GM12878 (cell line): Measurements from ENCODE around the gene WNT7A.

ENCODE experiments used
- EZH2 ChIP-seq: IDR thresholded peaks from 2 replicates; pipeline ENCODE4 v1.6.1; 2012; ENCODE audit warnings: low read depth, mild to moderate bottlenecking, control low read depth, inconsistent platforms, low read length, borderline replicate concordance; ENCODE audit not compliant: control insufficient read depth
- FOS ChIP-seq: IDR thresholded peaks from 3 replicates; pipeline ENCODE4 v1.6.1; 2011; ENCODE audit warnings: borderline replicate concordance; ENCODE audit not compliant: insufficient read length; ENCODE audit errors: extremely low read depth
- HDGF ChIP-seq: fragments of 450-650 bp; IDR thresholded peaks from 2 replicates; pipeline ENCODE4 v1.6.1; 2016; ENCODE audit warnings: antibody characterized with exemption
- POLR2A ChIP-seq: IDR thresholded peaks from 2 replicates; pipeline ENCODE4 v1.6.1; 2011; ENCODE audit warnings: low read depth, mild to moderate bottlenecking, low read length
- TF ChIP-seq, protein P1 (sequence below): IDR thresholded peaks from 2 replicates; pipeline ENCODE4 v1.6.1; 2011; ENCODE audit warnings: low read depth, low read length, improper control_type of control experiment, borderline replicate concordance
- TF ChIP-seq, protein P2 (sequence below): IDR thresholded peaks from 2 replicates; pipeline ENCODE4 v1.6.1; 2011; ENCODE audit warnings: mild to moderate bottlenecking, low read depth, low read length, moderate library complexity; ENCODE audit not compliant: insufficient replicate concordance
- TF ChIP-seq, protein P3 (sequence below): fragments of 450-650 bp; IDR thresholded peaks from 2 replicates; pipeline ENCODE4 v1.6.1; 2017; ENCODE audit warnings: low read depth, mild to moderate bottlenecking, moderate library complexity
- TF ChIP-seq, protein P4 (sequence below): IDR thresholded peaks from 2 replicates; pipeline ENCODE4 v1.6.1; 2011; ENCODE audit warnings: borderline replicate concordance, low read depth, mild to moderate bottlenecking, moderate library complexity, mixed read lengths, low read length; ENCODE audit not compliant: insufficient read depth; ENCODE audit errors: extremely low read length

DNA sequence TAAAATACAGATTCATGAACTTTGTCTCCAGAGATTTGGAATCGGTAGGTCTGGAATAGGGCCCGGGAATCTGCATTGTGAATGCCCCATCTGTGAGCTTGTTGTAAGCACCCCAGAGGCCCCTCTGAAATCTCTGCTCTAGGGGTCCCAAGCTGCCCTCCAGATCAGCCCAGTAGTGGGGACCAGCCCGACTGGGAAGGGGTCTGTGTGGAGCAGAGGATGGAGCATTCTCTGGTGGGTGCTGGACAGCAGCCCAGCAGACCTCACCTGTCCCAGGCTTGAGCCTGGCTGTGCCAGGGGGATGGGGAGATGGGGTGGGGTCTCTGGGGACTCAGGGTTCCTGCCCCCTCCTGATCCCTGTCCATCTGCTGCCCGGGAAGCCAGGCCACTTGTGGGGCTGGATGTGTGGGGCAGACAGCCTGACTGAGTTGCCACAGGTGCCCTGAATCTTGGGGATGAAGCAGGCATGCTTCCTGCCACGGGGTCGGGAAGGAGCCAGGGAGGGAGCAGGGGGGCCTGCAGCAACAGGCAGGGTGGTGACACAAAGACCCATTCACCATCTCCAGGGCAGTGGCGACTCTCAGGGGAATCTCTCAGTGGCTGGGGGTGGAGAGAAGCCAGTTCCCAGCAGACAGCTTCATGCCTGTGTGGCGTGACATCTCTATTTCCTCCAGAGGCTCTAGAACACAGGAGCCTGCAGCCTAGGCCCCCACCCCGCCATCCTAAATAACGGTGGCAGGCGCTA lies 99.3 kb downstream of the WNT7A start:
- TF ChIP-seq, protein P1, sequence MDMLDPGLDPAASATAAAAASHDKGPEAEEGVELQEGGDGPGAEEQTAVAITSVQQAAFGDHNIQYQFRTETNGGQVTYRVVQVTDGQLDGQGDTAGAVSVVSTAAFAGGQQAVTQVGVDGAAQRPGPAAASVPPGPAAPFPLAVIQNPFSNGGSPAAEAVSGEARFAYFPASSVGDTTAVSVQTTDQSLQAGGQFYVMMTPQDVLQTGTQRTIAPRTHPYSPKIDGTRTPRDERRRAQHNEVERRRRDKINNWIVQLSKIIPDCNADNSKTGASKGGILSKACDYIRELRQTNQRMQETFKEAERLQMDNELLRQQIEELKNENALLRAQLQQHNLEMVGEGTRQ: no peak
- TF ChIP-seq EZH2 (no peak), POLR2A (no peak), HDGF (no peak), FOS (no peak)
- TF ChIP-seq, protein P2, sequence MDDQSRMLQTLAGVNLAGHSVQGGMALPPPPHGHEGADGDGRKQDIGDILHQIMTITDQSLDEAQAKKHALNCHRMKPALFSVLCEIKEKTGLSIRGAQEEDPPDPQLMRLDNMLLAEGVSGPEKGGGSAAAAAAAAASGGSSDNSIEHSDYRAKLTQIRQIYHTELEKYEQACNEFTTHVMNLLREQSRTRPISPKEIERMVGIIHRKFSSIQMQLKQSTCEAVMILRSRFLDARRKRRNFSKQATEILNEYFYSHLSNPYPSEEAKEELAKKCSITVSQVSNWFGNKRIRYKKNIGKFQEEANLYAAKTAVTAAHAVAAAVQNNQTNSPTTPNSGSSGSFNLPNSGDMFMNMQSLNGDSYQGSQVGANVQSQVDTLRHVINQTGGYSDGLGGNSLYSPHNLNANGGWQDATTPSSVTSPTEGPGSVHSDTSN: no peak
- TF ChIP-seq, protein P3, sequence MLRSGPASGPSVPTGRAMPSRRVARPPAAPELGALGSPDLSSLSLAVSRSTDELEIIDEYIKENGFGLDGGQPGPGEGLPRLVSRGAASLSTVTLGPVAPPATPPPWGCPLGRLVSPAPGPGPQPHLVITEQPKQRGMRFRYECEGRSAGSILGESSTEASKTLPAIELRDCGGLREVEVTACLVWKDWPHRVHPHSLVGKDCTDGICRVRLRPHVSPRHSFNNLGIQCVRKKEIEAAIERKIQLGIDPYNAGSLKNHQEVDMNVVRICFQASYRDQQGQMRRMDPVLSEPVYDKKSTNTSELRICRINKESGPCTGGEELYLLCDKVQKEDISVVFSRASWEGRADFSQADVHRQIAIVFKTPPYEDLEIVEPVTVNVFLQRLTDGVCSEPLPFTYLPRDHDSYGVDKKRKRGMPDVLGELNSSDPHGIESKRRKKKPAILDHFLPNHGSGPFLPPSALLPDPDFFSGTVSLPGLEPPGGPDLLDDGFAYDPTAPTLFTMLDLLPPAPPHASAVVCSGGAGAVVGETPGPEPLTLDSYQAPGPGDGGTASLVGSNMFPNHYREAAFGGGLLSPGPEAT: no peak
- TF ChIP-seq, protein P4, sequence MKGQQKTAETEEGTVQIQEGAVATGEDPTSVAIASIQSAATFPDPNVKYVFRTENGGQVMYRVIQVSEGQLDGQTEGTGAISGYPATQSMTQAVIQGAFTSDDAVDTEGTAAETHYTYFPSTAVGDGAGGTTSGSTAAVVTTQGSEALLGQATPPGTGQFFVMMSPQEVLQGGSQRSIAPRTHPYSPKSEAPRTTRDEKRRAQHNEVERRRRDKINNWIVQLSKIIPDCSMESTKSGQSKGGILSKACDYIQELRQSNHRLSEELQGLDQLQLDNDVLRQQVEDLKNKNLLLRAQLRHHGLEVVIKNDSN: no peak
